ENCODE results near the gene FGFBP1.

Gene FGFBP1

GRCh38 chr4:15938640-15939039, at the start of gene FGFBP1:
Gene FGFBP1, minus strand, starts transcription at chr4:15938740. Its CDS starts 2,108 bp downstream, at chr4:15936632.
- no peak for FAIRE-seq

GRCh38 chr4:15988222-15988621, 49.7 kb upstream of the FGFBP1 start:
- DNase-seq (ENCODE audit: low spot score): no peak
- FAIRE-seq: no peak

More at GRCh38 chr4:15938640-15939039, at the start of gene FGFBP1:
- DNase-seq (ENCODE audit: low spot score): no peak

GRCh38 chr4:15986907-15987306, 48.4 kb upstream of the FGFBP1 start:
- DNase-seq (ENCODE audit: low spot score) (no peak), FAIRE-seq (no peak)

- FAIRE-seq: no peak
- no peak for DNase-seq (ENCODE audit: low spot score)
Observed at GRCh38 chr4:15983610-15984009, 45.1 kb upstream of the FGFBP1 start.

- DNase-seq (ENCODE audit: low spot score) (no peak), FAIRE-seq (no peak)
Observed at GRCh38 chr4:15982842-15983524, 44.4 kb upstream of the FGFBP1 start.

GRCh38 chr4:15976456-15977447, 38.2 kb upstream of the FGFBP1 start:
- FAIRE-seq (no peak), DNase-seq (ENCODE audit: low spot score) (no peak)

- DNase-seq (ENCODE audit: low spot score) (no peak), FAIRE-seq (no peak)
Observed at GRCh38 chr4:15971068-15971801, 32.7 kb upstream of the FGFBP1 start.

- FAIRE-seq (no peak), DNase-seq (ENCODE audit: low spot score) (no peak)
Observed at GRCh38 chr4:15968551-15969300, 30.2 kb upstream of the FGFBP1 start.

- FAIRE-seq: no peak
- no peak for DNase-seq (ENCODE audit: low spot score)
Observed at GRCh38 chr4:15965325-15965724, 26.8 kb upstream of the FGFBP1 start.

GRCh38 chr4:15964159-15964558, 25.6 kb upstream of the FGFBP1 start:
- no peak for FAIRE-seq

GRCh38 chr4:15963576-15963975, 25.0 kb upstream of the FGFBP1 start:
- FAIRE-seq (no peak), DNase-seq (ENCODE audit: low spot score) (no peak)

More at GRCh38 chr4:15964159-15964558, 25.6 kb upstream of the FGFBP1 start:
- DNase-seq (ENCODE audit: low spot score): no peak

- no peak for FAIRE-seq
- no peak for DNase-seq (ENCODE audit: low spot score)
Observed at GRCh38 chr4:15963001-15963451, 24.5 kb upstream of the FGFBP1 start, which contains the start of gene FGFBP2. Gene FGFBP2, minus strand, starts transcription at chr4:15963175. Its CDS starts 46 bp downstream, at chr4:15963129.

- DNase-seq (ENCODE audit: low spot score): no peak
- FAIRE-seq: no peak
Observed at GRCh38 chr4:15961781-15962510, 23.4 kb upstream of the FGFBP1 start.

- no peak for FAIRE-seq
- DNase-seq (ENCODE audit: low spot score): no peak
Observed at GRCh38 chr4:15958562-15958961, 20.0 kb upstream of the FGFBP1 start.

GRCh38 chr4:15956179-15956850, 17.8 kb upstream of the FGFBP1 start:
- peak; percentile 73 for DNase-seq (ENCODE audit: low spot score)

GRCh38 chr4:15955670-15956069, 17.1 kb upstream of the FGFBP1 start:
- FAIRE-seq (no peak), DNase-seq (ENCODE audit: low spot score) (no peak)

More at GRCh38 chr4:15956179-15956850, 17.8 kb upstream of the FGFBP1 start:
- peak; percentile 73 for FAIRE-seq

GRCh38 chr4:15953625-15954024, 15.1 kb upstream of the FGFBP1 start:
- no peak for FAIRE-seq
- no peak for DNase-seq (ENCODE audit: low spot score)

GRCh38 chr4:15951781-15952180, 13.2 kb upstream of the FGFBP1 start:
- no peak for FAIRE-seq

GRCh38 chr4:15948826-15949225, 10.3 kb upstream of the FGFBP1 start:
- FAIRE-seq: no peak
- DNase-seq (ENCODE audit: low spot score): no peak

More at GRCh38 chr4:15951781-15952180, 13.2 kb upstream of the FGFBP1 start:
- DNase-seq (ENCODE audit: low spot score): no peak
